GM19324 (cell line): ENCODE measurements around the gene SON.
"Not testable (repeated sequence)": the region's sequence is repeated elsewhere in the genome, so short reads cannot be mapped to it uniquely, and the experiment has no call there.

Experiments used
- ATAC-seq: cut with Tn5 transposase; IDR thresholded peaks from one replicate; pipeline ENCODE4 v1.9.1; 2021; ENCODE audit warnings: mild to moderate bottlenecking, moderate library complexity; ENCODE audit not compliant: unreplicated experiment, low FRiP score

Gene SON, protein sequence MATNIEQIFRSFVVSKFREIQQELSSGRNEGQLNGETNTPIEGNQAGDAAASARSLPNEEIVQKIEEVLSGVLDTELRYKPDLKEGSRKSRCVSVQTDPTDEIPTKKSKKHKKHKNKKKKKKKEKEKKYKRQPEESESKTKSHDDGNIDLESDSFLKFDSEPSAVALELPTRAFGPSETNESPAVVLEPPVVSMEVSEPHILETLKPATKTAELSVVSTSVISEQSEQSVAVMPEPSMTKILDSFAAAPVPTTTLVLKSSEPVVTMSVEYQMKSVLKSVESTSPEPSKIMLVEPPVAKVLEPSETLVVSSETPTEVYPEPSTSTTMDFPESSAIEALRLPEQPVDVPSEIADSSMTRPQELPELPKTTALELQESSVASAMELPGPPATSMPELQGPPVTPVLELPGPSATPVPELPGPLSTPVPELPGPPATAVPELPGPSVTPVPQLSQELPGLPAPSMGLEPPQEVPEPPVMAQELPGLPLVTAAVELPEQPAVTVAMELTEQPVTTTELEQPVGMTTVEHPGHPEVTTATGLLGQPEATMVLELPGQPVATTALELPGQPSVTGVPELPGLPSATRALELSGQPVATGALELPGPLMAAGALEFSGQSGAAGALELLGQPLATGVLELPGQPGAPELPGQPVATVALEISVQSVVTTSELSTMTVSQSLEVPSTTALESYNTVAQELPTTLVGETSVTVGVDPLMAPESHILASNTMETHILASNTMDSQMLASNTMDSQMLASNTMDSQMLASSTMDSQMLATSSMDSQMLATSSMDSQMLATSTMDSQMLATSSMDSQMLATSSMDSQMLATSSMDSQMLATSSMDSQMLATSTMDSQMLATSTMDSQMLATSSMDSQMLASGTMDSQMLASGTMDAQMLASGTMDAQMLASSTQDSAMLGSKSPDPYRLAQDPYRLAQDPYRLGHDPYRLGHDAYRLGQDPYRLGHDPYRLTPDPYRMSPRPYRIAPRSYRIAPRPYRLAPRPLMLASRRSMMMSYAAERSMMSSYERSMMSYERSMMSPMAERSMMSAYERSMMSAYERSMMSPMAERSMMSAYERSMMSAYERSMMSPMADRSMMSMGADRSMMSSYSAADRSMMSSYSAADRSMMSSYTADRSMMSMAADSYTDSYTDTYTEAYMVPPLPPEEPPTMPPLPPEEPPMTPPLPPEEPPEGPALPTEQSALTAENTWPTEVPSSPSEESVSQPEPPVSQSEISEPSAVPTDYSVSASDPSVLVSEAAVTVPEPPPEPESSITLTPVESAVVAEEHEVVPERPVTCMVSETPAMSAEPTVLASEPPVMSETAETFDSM (N-terminal part only)

GRCh38 chr21:33542640-33543504 is at the start of gene SON:
Gene SON (plus strand): TSS chr21:33543038. CDS start chr21:33543093, 55 bp downstream.
- ATAC-seq = peak; percentile 94

GRCh38 chr21:33493756-33494155 is 49.1 kb upstream of the SON start:
- ATAC-seq = no peak

DNA sequence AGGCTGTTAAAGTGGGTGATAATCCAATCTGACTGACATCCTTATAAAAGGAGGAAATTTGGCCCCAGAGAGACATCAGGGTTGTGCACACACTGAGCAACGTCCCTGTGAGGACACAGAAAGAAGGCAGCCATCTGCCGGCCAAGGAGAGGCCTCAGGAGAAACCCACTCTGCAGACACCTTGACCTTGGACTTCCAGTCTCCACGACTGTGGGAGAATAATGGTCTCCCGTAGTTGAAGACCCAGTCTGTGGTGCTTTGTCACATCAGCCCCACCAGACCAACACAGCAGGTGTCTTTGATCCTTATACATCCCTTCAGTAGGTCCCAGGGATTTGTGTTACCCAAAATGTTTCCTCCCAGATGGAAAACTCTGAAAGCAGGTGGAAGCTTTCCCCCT is 47.1 kb upstream of the SON start:
- ATAC-seq = no peak

DNA sequence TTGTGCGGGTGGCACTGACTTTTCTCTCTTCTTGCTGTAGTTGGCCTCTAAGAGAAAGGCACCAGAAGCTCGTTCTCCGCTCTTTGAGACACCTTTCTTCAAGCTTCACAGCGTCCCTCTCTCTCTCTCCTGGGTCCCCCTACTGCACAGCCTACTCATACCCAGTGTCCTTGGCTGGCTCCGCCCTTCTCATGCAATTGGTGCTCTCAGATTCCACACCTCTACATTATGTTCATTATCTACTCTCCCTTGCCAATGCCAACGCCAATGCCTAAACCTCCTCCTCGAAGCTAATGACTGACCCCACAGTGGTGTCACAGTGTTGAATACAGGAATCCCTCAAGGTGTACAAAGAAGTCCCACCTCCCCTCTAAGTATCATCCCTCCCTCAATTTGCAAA is 46.5 kb upstream of the SON start:
- ATAC-seq = no peak

DNA sequence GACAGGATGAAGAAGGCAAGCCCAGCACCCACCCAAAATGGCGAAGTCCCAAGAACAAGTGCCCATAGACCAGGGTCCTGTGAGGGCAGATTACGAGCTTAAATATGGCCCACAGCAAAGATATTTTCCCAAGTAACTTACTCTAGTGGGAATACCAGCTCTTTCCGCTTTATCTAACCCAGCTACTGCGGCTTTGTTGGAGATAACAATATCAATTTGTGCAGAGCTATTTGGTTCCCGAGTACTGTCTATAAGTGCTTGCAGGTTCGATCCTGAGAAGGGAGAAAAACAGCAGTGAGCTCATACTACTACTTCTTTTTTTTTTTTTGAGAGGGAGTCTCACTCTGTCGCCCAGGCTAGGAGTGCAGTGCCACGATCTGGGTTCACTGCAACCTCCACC is 37.0 kb upstream of the SON start:
- no peak for ATAC-seq

DNA sequence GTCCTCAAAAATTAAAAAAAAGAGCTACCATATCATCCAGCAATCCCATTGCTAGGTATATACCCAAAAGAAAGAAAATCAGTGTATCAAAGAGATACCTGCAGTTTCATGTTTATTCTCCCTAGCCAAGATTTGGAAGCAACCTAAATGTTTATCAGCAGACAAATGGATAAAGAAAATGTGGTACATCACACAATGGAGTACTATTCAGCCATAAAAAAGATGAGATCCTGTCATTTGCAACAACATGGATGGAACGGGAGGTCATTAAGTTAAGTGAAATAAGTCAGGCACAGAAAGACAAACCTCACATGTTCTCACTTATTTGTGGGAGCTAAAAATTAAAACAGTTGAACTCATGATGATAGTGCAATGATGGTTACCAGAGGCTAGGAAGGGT is 35.8 kb upstream of the SON start:
- ATAC-seq = not testable (repeated sequence)

GRCh38 chr21:33510826-33511225 is 32.0 kb upstream of the SON start:
- no peak for ATAC-seq

- ATAC-seq = no peak
These were observed 31.2 kb upstream of the SON start for GRCh38 chr21:33511639-33512038.

- ATAC-seq = no peak
These were observed 30.4 kb upstream of the SON start for GRCh38 chr21:33512481-33512880.

- ATAC-seq = no peak
These were observed 28.6 kb upstream of the SON start for GRCh38 chr21:33514229-33514628.

DNA sequence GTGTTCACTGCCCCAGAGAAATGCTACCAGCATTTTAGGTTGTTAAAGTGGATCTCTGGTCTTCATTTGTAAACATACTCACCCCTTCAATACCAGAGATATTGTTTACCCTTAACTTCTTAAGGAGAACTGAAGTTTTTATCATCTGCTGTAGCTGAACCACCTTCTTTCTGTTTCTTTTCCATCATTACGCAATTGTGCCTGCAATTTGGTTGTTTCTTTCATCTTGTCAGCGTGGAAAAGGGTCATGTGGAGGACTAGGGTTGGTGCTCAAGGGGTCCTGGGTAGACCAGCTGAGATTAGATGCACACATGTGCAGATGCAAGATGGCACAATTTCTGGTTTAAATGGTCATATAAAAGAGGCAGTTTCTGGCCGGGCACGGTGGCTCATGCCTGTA is 23.9 kb upstream of the SON start:
- no peak for ATAC-seq

DNA sequence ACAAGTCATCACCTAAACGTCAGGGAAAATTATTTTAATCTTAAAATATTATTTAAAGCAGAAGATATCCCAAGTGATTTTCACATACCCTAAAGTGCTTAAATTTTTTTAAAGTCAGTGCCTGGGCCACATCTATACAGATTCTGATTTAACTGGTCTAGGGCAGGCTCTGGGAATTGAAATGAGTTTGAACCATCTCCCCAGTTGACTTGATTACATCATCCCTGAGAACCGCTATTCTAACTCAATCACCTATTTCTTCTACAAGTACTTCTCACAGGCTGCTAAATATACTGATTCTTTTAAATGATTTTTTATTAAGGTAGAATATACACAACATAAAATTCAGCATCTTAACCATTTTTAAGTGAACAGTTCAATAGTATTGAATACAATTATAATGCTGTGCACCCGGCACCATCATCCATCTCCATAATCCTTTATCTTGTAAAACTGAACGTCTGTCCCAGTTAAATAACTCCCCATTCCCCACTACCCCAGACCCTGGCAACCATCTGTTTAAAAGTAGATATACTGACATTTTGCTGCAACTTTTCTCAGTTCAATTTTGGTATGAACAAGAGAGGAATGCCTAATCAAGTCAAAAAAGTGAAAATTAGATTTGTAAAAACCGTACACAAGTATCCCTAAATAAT is 20.4 kb upstream of the SON start:
- ATAC-seq = no peak

DNA sequence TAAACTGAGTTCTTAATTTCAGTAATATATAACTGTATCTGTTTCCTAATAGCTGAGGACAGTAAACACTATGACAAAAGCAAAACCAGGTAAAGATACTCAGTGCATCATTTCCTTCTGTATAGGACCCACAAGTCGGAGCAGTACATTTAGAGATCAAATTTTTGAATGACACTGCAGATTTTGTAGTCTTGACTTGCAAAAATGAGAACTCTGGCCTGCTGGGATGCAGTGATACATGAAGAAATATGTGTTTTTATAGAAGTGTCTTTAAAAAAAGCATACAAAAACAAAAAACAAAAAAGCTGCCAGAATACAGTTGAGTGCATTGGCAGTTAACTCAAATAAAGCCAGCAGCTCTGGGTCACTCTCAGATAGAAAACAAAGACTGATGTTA is 19.9 kb upstream of the SON start:
- no peak for ATAC-seq

GRCh38 chr21:33531007-33531406 is 11.8 kb upstream of the SON start:
- ATAC-seq = no peak

DNA sequence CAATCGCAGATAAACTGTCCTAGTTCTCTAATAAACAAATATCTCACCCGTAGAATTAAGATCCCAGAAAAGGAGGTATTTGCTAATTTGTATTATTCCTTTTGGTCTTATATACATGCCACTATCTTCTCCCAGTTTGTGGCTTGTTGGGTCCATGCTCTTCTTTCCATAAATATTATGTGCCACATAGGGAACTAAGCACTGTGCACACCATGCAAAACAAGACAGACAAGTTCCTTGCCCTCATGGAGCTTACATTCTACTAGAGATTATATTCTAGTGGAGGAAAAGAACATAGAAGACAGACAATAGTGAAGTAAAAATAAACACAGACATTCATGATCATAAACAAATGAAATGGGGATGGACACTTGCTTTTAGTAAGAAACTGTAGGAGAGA is 5.6 kb upstream of the SON start:
- ATAC-seq = no peak

- no peak for ATAC-seq
These were observed 3.2 kb upstream of the SON start for GRCh38 chr21:33539616-33540015.

DNA sequence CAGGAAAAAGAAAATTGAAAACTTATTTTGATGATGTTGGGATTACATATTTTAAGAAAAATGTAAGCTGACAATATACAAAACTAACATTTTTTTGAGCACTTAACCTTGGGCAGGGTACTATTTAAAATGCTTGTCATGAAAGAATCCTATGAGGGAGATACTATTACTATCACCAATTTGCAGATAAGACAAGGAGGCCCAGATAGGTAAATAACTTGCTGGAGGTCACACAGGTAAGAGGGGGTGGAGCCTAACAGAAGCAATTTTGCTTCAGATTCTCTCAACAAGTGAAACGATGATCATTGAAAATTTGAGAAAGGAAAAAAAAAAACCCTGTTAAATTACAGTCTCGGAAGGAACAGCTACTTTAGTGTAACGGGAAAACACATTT is 2.1 kb upstream of the SON start:
- ATAC-seq = no peak

DNA sequence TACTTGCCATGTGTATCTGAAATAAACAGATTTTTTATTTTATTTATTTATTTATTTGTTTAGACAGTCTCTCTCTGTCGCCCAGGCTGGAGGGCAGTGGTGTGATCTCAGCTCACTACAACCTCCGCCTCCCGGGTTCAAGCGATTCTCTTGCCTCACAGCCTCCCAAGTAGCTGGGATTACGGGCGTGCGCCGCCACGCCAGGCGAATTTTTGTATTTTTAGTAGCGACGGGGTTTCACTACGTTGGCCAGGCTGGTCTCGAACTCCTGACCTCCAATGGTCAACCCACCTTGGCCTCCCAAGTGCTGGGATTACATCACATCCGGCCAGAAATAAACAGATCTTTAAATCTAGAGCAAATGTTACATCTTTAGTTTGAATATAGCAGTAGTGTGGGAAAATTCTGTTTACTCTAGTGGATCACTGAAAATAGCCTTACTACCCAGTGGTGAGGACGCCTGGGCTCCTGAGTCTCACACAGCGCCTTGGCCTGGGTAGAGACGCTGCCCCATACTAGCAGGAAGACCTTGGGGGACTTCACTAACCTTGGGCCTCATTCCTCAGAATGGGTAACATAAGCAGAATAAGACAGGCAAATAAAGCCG is 1.6 kb upstream of the SON start:
- no peak for ATAC-seq
